Liver (tissue), 9 donors: ENCODE measurements around the gene BCL2L11. TPM values are rescaled to one million over a fixed set of nuclear protein-coding genes. Genes with fewer than 3 reads are reported as not detected.

Source experiments
- DNase-seq: peaks from one replicate; pipeline ENCODE4 v3.0.0-alpha.2; 2017; ENCODE audit warnings: low spot score
- H3K27ac ChIP-seq, 2 donors: one replicate each; pipeline ENCODE4 v1.7.0; 2013; ENCODE audit warnings: inconsistent platforms in 2 of 2, low read length in 2 of 2, control low read depth in 1 of 2, low read depth in 1 of 2, mild to moderate bottlenecking in 1 of 2
- H3K27me3 ChIP-seq, 4 donors: one replicate each; pipeline versions ENCODE4 v1.6.1 to v1.7.0; 2013; ENCODE audit warnings: low read length in 3 of 4, inconsistent platforms in 1 of 4, mild to moderate bottlenecking in 1 of 4, moderate library complexity in 1 of 4; ENCODE audit not compliant: control insufficient read depth in 4 of 4, insufficient read depth in 4 of 4
- H3K36me3 ChIP-seq, 4 donors: one replicate each; pipeline versions ENCODE4 v1.6.1 to v1.7.0; 2013; ENCODE audit warnings: low read length in 3 of 4, mild to moderate bottlenecking in 3 of 4, low read depth in 1 of 4, moderate library complexity in 1 of 4; ENCODE audit not compliant: control insufficient read depth in 4 of 4, insufficient read depth in 3 of 4
- H3K4me1 ChIP-seq, 4 donors: one replicate each; pipeline versions ENCODE4 v1.6.1 to v1.7.0; 2013; ENCODE audit warnings: low read length in 3 of 4, mild to moderate bottlenecking in 3 of 4, moderate library complexity in 1 of 4; ENCODE audit not compliant: control insufficient read depth in 4 of 4, insufficient read depth in 4 of 4
- H3K4me3 ChIP-seq, 3 donors: one replicate each; pipeline versions ENCODE4 v1.6.1 to v1.7.0; 2013; ENCODE audit warnings: low read length in 3 of 3, control low read depth in 1 of 3, low read depth in 1 of 3, mild to moderate bottlenecking in 1 of 3
- H3K9ac ChIP-seq, 2 donors: one replicate each; pipeline ENCODE4 v1.7.0; 2013; ENCODE audit warnings: low read length in 2 of 2, mild to moderate bottlenecking in 2 of 2, moderate library complexity in 2 of 2, control low read depth in 1 of 2, low read depth in 1 of 2
- H3K9me3 ChIP-seq, 4 donors: one replicate each; pipeline versions ENCODE4 v1.6.1 to v1.7.0; 2013; ENCODE audit warnings: low read length in 3 of 4; ENCODE audit not compliant: control insufficient read depth in 4 of 4
- ATF3 ChIP-seq: IDR thresholded peaks from 2 replicates; pipeline ENCODE4 v1.6.1; 2016; ENCODE audit warnings: antibody characterized with exemption
- EGR1 ChIP-seq, 2 donors: IDR thresholded peaks; 2 replicates each; pipeline ENCODE4 v1.6.1; 2016 to 2018; ENCODE audit warnings: antibody characterized with exemption in 2 of 2, low read depth in 2 of 2
- FOXA1 ChIP-seq: IDR thresholded peaks from 2 replicates; pipeline ENCODE4 v1.6.1; 2016; ENCODE audit warnings: antibody characterized with exemption
- FOXA2 ChIP-seq: IDR thresholded peaks from 2 replicates; pipeline ENCODE4 v1.6.1; 2016; ENCODE audit warnings: antibody characterized with exemption
- GABPA ChIP-seq, 2 donors: IDR thresholded peaks in 1 of 2; conservative IDR thresholded peaks in 1 of 2; 2 replicates each; pipeline ENCODE4 v1.6.1; 2016; ENCODE audit warnings: antibody characterized with exemption in 2 of 2, mild to moderate bottlenecking in 1 of 2, moderate library complexity in 1 of 2
- HNF4A ChIP-seq, 2 donors: conservative IDR thresholded peaks; 2 replicates each; pipeline ENCODE4 v1.6.1; 2016; ENCODE audit warnings: antibody characterized with exemption in 2 of 2, mild to moderate bottlenecking in 2 of 2
- HNF4G ChIP-seq: IDR thresholded peaks from 2 replicates; pipeline ENCODE4 v1.6.1; 2016; ENCODE audit warnings: antibody characterized with exemption
- JUND ChIP-seq, 2 donors: IDR thresholded peaks; 2 replicates each; pipeline ENCODE4 v1.6.1; 2016; ENCODE audit warnings: antibody characterized with exemption in 2 of 2
- NR2F2 ChIP-seq: IDR thresholded peaks from 2 replicates; pipeline ENCODE4 v1.6.1; 2016; ENCODE audit warnings: antibody characterized with exemption
- RAD21 ChIP-seq, 2 donors: IDR thresholded peaks; 2 replicates each; pipeline ENCODE4 v1.6.1; 2016; ENCODE audit warnings: antibody characterized with exemption in 2 of 2, mild to moderate bottlenecking in 2 of 2
- REST ChIP-seq: IDR thresholded peaks from 2 replicates; pipeline ENCODE4 v1.6.1; 2016; ENCODE audit warnings: antibody characterized with exemption, mild to moderate bottlenecking
- RXRA ChIP-seq, 2 donors: IDR thresholded peaks; 2 replicates each; pipeline ENCODE4 v1.6.1; 2017 to 2018; ENCODE audit warnings: antibody characterized with exemption in 2 of 2, mild to moderate bottlenecking in 1 of 2
- SP1 ChIP-seq: IDR thresholded peaks from 2 replicates; pipeline ENCODE4 v1.6.1; 2018; ENCODE audit warnings: antibody characterized with exemption, mild to moderate bottlenecking
- TAF1 ChIP-seq: conservative IDR thresholded peaks from 2 replicates; pipeline ENCODE4 v1.6.1; 2016; ENCODE audit warnings: antibody characterized with exemption, mild to moderate bottlenecking
- YY1 ChIP-seq: IDR thresholded peaks from 2 replicates; pipeline ENCODE4 v1.6.1; 2016; ENCODE audit warnings: antibody characterized with exemption, mild to moderate bottlenecking
- ZBTB33 ChIP-seq: IDR thresholded peaks from 2 replicates; pipeline ENCODE4 v1.6.1; 2016; ENCODE audit warnings: antibody characterized with exemption
- WGBS: extraction: QIAGEN DNeasy Blood & Tissue Kit; methylation state at CpG from one replicate; pipeline ENCODE4 v1.1.7; 2013; 5-methylcytosine and 5-hydroxymethylcytosine counted together
- polyA plus RNA-seq, 2 donors: library from polyadenylated mRNA; stranded (reverse) in 1 of 2; unstranded in 1 of 2; fragments of 200-250 nt in 1 of 2; fragments of >200 nt in 1 of 2; fragmentation: Nextera tagmentation in 1 of 2; extraction: Ambion mirVana in 1 of 2; gene quantifications; one replicate each; pipeline versions ENCODE4 v1.2.1 to v1.2.3, GENCODE V29; 2013 to 2015
- total RNA-seq, 2 donors: library from RNA; depleted of rRNA; stranded (reverse); fragments of >200 nt; gene quantifications; one replicate each; pipeline ENCODE4 v1.2.3, GENCODE V29; 2014
- donor health status: healthy.
- donor health status: healthy.
- donor health status: healthy.
- donor health status: healthy.
- donor health status: healthy.

BCL2L11 gene
- total and polyA plus RNA-seq, 4 donors, result 5.0 to 19.5 (median 12.2) TPM

GRCh38 chr2:111194835-111195621 is 74.3 kb downstream of the BCL2L11 start:
- H3K27me3 ChIP-seq, result no peaks in the 10 kb centered on the region
- no peaks in the 10 kb centered on the region for H3K36me3 ChIP-seq
- H3K4me1 ChIP-seq, result peaks cover 1 to 12% (median 8%) of the 10 kb centered on the region in 4 donors
- no peak overlapping the region for H3K27ac ChIP-seq
- TF ChIP-seq SP1 (no peak), YY1 (no peak), TAF1 (no peak), GABPA (IDR thresholded peaks at IDR 0.05 in 1 of 2, conservative IDR thresholded peaks at IDR 0.05 in 1 of 2) (no peak), ZBTB33 (no peak), ATF3 (no peak)
- 91% methylated on average over 8 of the region's 8 CpGs for WGBS
- H3K9me3 ChIP-seq, result no peaks in the 10 kb centered on the region
- no peak for DNase-seq
- no peak overlapping the region for H3K4me3 ChIP-seq
- no peak overlapping the region for H3K9ac ChIP-seq

GRCh38 chr2:111196435-111196834 is 75.7 kb downstream of the BCL2L11 start:
- no peaks in the 10 kb centered on the region for H3K9me3 ChIP-seq

GRCh38 chr2:111198701-111199100 is 78.0 kb downstream of the BCL2L11 start:
- Histone ChIP-seq H3K9me3 (no peaks in the 10 kb centered on the region), H3K4me1 (no peaks in the 10 kb centered on the region), H3K27me3 (no peaks in the 10 kb centered on the region), H3K9ac (no peak overlapping the region), H3K36me3 (no peaks in the 10 kb centered on the region), H3K4me3 (no peak overlapping the region), H3K27ac (no peak overlapping the region)
- DNase-seq, result peak; percentile 19
- TF ChIP-seq HNF4A (conservative IDR thresholded peaks at IDR 0.05), result no peak
- no peak for TF ChIP-seq RAD21 (IDR thresholded peaks at IDR 0.05)
- no peak for TF ChIP-seq GABPA (IDR thresholded peaks at IDR 0.05 in 1 of 2, conservative IDR thresholded peaks at IDR 0.05 in 1 of 2)
- TF ChIP-seq FOXA2, result no peak
- TF ChIP-seq NR2F2, result no peak
- TF ChIP-seq HNF4G, result no peak
- no peak for TF ChIP-seq YY1
- no peak for TF ChIP-seq TAF1
- no peak for TF ChIP-seq REST
- TF ChIP-seq RXRA (IDR thresholded peaks at IDR 0.05), result no peak
- TF ChIP-seq ATF3, result no peak
- TF ChIP-seq FOXA1, result no peak
- TF ChIP-seq JUND (IDR thresholded peaks at IDR 0.05), result no peak
- no peak for TF ChIP-seq SP1
- WGBS, result 96% methylated on average over 9 of the region's 9 CpGs

More at GRCh38 chr2:111196435-111196834, 75.7 kb downstream of the BCL2L11 start:
- H3K9ac ChIP-seq, result no peak overlapping the region
- WGBS, result 91% methylated on average over 7 of the region's 7 CpGs
- H3K4me3 ChIP-seq, result no peak overlapping the region
- H3K27ac ChIP-seq, result no peak overlapping the region
- no peaks in the 10 kb centered on the region for H3K36me3 ChIP-seq
- H3K4me1 ChIP-seq, result peaks cover 1 to 12% (median 8%) of the 10 kb centered on the region in 4 donors
- no peaks in the 10 kb centered on the region for H3K27me3 ChIP-seq
- DNase-seq, result no peak
- TF ChIP-seq JUND (IDR thresholded peaks at IDR 0.05) (no peak), RAD21 (IDR thresholded peaks at IDR 0.05) (no peak), ZBTB33 (no peak), EGR1 (IDR thresholded peaks at IDR 0.05; ENCODE audit: low read depth in 2 of 2) (no peak), GABPA (IDR thresholded peaks at IDR 0.05 in 1 of 2, conservative IDR thresholded peaks at IDR 0.05 in 1 of 2) (no peak), FOXA2 (no peak), YY1 (no peak)
